ENCODE data around the gene MBD5.

DNA sequence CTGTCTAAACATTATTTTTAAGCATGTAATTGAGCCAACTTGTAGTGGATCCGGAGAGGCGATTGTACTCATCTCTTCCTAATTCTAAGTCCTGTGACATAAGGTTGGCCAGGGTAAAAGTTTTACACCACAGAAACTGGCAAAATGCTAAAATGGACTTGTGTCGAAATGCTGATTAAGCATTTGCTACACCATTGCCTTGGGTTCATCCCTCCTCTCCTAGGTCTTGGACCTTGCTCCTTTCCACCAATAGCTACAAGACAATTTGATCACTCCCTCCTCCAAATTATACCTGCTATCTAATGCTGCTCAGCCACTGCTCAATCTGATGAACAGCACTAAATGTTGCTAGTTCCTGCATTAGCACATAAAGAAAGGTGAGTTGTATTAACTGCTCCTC is 491.0 kb downstream of the MBD5 start:
- TF ChIP-seq, protein P1, sequence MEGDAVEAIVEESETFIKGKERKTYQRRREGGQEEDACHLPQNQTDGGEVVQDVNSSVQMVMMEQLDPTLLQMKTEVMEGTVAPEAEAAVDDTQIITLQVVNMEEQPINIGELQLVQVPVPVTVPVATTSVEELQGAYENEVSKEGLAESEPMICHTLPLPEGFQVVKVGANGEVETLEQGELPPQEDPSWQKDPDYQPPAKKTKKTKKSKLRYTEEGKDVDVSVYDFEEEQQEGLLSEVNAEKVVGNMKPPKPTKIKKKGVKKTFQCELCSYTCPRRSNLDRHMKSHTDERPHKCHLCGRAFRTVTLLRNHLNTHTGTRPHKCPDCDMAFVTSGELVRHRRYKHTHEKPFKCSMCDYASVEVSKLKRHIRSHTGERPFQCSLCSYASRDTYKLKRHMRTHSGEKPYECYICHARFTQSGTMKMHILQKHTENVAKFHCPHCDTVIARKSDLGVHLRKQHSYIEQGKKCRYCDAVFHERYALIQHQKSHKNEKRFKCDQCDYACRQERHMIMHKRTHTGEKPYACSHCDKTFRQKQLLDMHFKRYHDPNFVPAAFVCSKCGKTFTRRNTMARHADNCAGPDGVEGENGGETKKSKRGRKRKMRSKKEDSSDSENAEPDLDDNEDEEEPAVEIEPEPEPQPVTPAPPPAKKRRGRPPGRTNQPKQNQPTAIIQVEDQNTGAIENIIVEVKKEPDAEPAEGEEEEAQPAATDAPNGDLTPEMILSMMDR (conservative IDR thresholded peaks at IDR 0.05 in 1 of 2, IDR thresholded peaks at IDR 0.05 in 1 of 2; ENCODE audit: extremely low read depth in 1 of 2, insufficient read depth in 1 of 2, low read depth in 1 of 2, low read length in 2 of 2), result no peak
- no peak for TF ChIP-seq EZH2 (IDR thresholded peaks at IDR 0.05; ENCODE audit: borderline replicate concordance, low read length)

Measured in mammary epithelial cell (primary cell).